ENCODE measurements around the gene LYPLAL1.
"Not testable (repeated sequence)": the region's sequence is repeated elsewhere in the genome, so short reads cannot be mapped to it uniquely, and the experiment has no call there.

Gene LYPLAL1

DNA sequence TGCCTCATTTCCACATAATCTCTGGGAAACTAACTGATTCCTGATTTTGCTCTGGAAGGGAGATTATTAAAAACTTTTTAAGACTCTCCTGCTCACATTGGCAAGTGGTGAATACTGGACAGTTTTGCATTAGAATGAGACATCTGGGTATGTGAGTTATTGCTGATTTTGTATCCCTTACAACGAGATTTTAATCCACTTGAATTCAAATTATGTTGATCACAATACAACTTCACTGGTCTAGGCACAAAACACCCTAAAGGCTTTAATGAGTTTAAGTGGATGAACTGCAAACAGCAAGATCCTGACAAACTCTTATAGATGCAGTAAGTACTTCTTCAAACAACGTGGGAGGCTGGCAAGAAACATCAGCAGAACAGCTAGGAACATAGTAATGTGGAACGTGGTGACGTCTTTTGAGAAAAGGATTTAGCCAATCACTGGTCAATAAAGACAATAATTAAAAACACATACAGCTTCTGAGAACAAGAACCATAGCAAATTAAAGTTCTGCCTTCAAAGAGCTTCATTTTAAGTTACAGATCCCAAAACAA lies 10.2 kb upstream of the LYPLAL1 start:
- DNase-seq, result no peak

GRCh38 chr1:219171192-219171935 lies 2.3 kb upstream of the LYPLAL1 start:
- DNase-seq, result no peak

GRCh38 chr1:219172821-219173220 lies 857 bp upstream of the LYPLAL1 start:
- no peak for DNase-seq

GRCh38 chr1:219173434-219173757 lies 282 bp upstream of the LYPLAL1 start:
- no peak for DNase-seq

GRCh38 chr1:219174460-219175211 lies 958 bp downstream of the LYPLAL1 start:
- DNase-seq, result no peak

DNA sequence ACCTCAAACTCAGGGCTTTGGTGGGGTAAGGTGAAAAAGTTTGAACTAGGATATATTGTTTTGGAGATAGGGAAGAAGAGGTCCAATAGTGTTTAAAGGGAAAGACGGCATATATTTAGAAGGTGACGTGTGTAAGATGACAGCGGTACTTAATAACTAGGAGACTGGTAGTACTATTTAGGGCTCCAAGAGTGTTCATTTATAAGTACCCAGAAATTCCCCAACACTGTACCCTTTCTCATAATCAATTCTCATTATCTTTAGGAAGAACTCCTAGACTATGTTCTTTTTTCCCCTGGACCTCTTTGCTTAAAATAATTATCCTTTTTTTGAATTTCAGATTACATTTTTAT lies 1.5 kb downstream of the LYPLAL1 start:
- no peak for DNase-seq

DNA sequence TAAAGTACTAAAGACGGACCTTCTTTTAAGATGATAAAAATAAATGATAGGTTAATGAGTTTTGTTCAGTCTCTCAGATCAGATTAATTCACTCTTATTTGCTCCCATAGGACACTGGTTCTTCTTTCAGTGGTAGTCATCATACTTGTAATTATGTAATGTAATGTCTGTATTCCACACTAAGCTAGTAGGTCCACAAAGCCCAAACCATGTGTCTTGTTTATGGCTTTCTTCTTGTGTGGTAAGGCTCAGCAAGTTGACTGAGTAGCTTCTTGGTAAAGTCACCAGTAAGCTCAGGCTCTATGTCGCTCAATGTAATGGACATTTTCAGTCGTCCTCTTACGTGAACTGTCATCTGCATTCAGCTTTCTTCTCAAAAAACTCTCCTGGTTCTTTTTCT lies 2.5 kb downstream of the LYPLAL1 start:
- DNase-seq, result no peak

- no peak for DNase-seq
Measured at GRCh38 chr1:219177363-219177762, 3.7 kb downstream of the LYPLAL1 start.

- DNase-seq, result no peak
Measured at GRCh38 chr1:219177940-219178339, 4.3 kb downstream of the LYPLAL1 start.

GRCh38 chr1:219179293-219179692 lies 5.6 kb downstream of the LYPLAL1 start:
- no peak for DNase-seq

GRCh38 chr1:219184337-219184736 lies 10.7 kb downstream of the LYPLAL1 start:
- DNase-seq, result no peak

DNA sequence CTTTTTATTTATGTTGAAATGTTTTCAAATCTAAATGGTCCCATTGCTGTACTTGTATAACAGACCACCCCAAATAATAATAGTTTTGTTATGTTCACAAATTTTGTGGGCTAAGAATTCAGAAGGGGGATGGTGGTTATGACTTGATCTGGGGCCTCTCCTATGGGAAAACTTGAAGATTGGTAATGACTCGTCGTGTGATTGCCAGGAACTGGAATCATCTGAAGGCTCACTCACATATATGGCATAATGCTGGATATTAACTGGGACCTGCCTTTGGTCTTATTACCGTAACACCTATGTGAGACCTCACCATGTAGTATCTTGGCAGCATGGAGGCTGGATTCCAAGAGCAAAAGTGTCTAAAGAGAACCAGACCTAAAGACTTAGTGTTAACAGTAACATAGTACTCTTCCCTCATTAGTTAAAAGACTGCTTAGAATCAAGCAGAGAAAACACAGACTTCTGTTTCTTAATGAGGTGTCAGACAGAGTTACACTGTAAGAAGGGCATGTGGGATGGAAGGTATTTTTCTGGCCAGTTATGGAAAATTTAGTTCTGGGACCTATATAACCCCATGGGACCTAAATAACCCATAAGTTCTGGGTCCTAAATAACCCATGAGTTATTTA lies 11.9 kb downstream of the LYPLAL1 start:
- no peak for DNase-seq

- DNase-seq, result no peak
Measured at GRCh38 chr1:219188331-219188803, 14.7 kb downstream of the LYPLAL1 start.

DNA sequence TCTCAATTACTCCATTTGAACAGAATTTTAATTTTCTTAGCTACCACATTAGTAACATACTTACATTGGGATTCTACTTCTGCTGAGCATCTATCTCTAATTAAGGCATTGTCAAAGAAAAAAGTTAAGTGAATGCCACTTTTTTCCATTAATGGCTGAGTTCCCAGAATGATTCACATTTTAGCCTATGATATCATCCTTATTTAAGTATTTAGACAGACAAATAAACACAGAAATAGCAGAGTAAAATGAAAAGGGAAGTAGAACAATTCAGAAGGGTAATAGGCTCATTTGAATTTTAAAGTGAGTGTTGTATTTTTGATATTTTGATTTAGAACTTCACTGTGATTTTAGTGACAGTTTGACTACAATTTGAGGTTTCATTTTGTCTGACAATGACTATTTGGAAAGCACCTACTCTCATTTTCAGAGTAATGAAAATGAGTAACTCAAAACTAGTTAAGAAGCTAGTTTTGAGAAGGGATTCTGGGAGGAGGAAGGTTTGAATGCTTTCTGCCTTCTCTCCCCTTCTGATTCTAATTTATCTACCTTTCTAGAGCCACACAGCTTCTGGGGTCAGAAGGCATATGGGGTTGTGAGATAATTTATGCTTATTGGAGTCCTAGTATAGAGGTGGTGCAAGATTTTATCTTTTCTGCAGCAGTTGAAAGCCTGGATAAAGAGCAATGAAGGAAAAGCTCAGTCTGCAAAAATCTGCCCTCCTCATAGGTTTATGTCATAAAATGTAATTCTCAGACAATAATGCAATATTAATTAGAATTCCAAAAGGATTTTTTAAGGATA lies 15.5 kb downstream of the LYPLAL1 start:
- no peak for DNase-seq

DNA sequence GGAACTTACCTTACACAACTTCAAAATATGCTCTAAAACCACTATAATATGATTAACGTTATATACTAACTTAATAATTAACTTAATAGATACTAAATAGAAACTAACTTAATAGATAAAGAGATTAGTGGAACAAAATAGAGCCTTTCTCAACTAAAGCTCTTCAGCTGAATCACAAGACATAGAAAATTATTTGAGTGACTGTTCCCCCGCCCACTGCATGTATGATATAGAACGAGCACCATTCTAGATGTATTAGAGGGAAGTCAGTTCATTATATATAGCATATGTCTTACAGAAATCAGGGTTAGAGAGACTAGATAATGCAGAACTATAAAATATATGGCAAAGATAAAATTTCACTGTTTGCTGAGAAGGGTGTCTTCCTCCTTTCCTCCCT lies 16.3 kb downstream of the LYPLAL1 start:
- DNase-seq, result no peak

DNA sequence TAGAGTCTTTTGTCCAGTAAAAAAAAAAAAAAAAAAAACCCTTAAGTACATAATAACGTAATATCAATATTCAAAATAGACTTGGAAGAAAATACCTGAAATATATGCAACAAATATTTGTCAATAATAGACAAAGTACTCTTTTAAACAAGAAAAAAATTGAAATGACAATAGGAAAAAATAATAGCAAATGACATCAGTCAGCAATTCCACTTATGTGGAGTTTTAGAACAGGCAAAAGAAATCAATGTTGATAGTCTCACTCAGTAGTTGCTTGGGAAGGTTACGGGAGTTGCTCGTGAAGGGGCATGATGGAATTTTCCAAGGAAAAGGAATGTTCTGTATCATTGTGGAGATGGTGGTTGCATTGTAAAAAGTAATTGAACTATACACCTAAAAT lies 16.9 kb downstream of the LYPLAL1 start:
- no peak for DNase-seq

DNA sequence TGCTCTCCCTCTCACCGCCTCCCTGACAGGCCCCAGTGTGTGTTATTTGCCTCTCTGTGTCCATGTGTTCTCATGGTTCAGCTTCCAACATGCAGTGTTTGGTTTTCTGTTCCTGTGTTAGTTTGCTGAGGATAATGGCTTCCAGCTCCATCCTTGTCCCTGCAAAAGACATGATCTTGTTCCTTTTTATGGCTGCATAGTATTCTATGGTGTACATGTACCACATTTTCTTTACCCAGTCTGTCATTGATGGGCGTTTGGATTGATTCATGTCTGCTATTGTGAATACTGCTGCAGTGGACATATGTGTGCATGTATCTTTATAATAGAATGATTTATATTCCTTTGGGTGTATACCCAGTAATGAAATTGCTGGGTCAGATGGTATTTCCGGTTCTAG lies 22.2 kb downstream of the LYPLAL1 start:
- DNase-seq, result not testable (repeated sequence)

DNA sequence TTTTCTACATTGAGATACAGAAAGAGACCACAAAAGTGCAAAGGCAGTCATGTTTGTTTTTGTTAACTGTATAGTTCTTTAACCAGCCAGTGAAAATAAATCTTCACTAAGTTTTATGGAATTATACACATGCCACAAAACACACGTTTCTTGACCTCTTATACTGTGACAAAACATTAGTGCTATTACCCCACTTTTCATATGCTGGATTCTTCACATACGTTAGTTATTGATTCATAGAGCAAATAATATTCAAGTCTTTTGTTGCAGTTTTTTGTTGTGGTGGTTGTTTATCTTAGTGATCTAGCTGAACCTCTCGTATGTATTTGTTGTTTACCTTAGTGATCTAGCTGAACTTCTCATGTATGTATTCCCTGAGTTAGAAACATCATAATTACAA lies 28.0 kb downstream of the LYPLAL1 start:
- DNase-seq, result no peak

DNA sequence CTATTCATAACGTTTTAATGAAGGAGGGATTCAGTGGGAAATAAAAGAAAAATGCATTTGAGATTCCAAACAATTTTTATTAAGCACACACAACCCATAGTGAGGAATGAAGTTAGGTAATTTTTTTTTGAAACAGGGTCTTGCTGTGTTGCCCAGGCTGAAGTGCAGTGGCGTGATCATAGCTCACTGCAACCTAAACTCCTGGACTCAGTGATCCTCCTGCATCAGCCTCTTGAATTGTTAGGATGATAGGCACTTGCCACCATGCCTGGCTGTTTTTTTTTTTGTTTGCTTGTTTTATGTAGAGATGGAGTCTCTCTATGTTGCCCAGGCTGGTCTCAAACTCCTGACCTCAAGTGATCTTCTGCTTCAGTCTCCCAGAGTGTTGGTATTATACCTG lies 28.9 kb downstream of the LYPLAL1 start:
- DNase-seq, result no peak

DNA sequence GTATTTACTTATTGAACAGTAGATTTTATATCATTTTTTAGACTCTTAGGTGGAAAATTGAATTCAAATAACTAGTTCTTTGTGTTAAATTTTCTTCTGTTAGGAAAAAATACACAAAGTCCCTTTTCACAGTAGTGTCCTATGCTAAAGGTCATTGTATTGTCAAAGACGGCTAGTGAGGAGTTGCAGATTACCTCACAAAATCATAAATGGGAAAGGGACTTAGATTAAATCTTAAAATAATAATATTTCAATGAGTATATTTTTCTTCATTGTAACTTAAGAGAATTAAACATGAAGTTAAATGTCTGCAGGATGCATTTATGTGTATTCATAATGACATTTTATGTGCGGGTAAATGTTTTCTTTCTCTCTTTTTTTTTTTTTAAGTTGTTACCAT lies 32.7 kb downstream of the LYPLAL1 start:
- no peak for DNase-seq

DNA sequence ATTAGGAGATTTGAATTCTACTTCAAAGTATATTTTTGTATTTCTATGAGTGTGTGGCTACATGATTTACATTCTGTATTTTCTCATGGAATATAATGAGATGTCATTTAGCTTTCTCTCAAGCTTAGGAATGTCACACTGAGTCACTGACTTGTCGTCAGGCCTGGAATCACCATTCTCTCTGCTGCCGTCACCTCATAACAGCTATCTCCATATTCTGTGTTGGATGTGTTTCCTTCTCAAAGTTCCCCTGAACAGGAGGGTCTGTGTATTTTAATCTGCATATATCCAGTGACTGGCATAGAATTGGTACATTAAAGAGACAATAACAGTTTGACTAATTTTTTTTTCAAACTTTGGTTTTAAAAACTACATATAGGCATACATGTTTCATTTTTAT lies 35.9 kb downstream of the LYPLAL1 start:
- DNase-seq, result no peak

GRCh38 chr1:219210067-219210466 lies 36.4 kb downstream of the LYPLAL1 start:
- no peak for DNase-seq

DNA sequence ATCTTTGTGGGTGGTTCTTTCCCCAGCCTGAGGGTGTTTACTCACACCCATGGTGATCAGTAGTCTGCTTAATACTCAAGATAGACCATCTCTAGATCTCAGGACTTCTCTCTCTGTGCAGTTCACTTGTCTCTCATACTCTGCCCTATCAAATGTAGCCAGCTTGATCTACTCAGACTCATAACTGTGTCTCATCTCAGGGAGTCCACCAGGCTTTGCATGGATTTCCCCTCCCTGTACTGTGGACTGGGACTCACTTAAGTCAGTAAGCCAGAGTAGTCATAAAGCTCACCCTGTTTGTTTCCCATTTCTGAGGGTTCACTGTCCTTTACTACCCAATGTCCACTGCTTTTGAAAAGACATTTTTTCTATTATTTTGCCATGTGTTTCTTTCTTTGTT lies 41.8 kb downstream of the LYPLAL1 start:
- no peak for DNase-seq
